ENCODE data around the gene ADD1.

Gene ADD1

DNA sequence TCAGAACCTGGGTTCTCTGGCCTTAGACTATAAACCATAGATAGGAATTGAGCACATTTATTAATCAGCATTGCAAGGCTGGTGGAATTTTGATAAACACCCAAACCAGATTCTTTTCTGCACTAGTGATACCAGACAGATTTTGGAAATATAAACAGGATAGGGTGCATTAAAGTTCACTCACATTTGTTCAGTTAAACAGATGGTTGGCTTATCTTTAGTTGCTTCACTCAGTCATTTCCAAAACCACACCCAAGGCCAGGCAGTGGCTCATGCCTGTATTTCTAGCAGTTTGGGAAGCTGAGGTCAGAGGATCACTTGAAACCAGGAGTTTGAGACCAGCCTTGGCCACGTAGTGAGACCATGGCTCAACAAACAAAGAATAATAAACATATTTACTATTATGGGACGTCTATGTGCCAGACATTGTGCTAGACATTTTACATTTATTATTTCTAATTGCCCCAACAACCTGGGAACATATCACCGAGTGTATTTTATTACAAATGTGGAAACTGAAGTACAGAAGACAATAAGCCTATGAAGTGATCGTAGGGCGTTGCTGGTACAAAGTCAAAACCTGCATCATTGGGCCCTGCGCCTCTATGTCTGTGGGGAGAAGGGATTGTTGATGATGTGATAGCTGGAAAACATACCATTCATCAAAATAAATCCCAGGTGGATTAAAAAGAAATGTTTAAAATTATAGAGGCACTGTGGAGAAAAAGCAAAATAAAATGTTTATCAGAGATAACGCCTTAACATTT is 15.0 kb downstream of the ADD1 start:
- H3K27ac ChIP-seq = peak overlapping the region; percentile 4 to 48
- TF ChIP-seq, protein P1, sequence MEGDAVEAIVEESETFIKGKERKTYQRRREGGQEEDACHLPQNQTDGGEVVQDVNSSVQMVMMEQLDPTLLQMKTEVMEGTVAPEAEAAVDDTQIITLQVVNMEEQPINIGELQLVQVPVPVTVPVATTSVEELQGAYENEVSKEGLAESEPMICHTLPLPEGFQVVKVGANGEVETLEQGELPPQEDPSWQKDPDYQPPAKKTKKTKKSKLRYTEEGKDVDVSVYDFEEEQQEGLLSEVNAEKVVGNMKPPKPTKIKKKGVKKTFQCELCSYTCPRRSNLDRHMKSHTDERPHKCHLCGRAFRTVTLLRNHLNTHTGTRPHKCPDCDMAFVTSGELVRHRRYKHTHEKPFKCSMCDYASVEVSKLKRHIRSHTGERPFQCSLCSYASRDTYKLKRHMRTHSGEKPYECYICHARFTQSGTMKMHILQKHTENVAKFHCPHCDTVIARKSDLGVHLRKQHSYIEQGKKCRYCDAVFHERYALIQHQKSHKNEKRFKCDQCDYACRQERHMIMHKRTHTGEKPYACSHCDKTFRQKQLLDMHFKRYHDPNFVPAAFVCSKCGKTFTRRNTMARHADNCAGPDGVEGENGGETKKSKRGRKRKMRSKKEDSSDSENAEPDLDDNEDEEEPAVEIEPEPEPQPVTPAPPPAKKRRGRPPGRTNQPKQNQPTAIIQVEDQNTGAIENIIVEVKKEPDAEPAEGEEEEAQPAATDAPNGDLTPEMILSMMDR (IDR thresholded peaks at IDR 0.05) = no peak
- H3K4me3 ChIP-seq = no peak overlapping the region
- DNase-seq (ENCODE audit: low spot score) = no peak

DNA sequence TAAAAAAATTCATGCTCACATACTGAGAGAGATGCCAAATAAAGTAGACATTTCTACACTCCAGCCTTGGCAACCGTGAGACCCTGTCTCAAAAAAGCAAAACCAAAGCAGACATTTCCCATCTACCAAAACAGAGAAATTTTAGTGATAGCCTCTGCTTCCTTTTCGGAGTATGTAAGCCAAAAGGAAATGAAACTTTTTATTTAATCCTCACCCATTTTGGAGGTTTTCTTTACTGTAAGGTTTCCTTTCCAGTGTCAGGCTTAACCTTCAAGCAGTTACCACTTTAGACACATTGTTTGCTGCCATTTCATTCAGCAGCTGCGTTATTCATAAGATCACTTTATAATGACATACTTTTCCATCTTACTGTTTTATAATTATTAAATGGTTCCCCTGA is 15.9 kb downstream of the ADD1 start:
- no peak for DNase-seq (ENCODE audit: low spot score)
- TF ChIP-seq, protein P1 (IDR thresholded peaks at IDR 0.05) = no peak
- Histone ChIP-seq H3K27ac (no peak overlapping the region), H3K4me3 (no peak overlapping the region)

DNA sequence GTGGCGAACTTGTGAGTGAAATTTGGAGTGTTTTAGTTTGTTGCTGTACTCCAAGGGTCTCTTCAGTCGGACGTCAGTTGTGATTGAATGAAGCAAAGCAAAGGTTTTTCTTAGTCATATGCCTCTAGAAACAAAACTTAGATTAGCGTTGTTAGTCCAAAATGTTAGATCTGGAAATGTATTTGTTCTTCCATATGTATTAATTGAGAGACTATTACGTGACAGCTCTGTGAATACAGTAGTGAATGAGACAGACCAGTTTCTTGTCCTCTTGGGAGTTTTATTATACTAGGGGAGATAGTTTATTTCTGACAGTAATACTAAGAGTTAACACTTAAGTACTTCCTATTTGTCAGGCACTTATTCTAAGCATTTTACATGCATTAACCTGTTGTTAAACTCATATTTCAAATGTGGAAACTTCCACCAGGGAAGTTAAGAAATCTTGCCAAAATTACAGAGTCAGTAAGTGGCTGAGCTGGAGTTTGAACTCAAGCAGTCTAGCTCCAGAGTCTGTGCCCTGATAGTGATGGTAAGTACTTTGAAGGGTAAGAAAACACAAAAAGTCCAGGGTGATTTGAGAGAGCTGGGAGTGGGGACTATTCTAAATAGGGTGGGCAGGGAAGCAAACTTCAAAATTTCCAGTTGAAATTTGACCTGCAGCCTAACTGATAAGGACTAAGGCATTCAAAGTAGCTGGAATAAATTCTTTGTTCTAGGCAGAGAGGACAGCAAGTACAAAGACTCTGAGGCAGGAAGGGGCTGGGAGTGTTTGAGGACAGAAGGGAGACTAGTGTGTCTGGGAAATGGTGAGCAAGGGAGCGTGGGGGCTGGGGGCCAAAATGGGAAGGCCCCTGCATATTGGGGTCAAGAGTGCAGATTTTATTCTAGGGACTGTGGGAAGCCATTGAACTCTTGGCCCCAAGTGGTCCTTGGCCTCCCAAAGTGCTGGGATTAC is 17.0 kb downstream of the ADD1 start:
- no peak for DNase-seq (ENCODE audit: low spot score)
- TF ChIP-seq, protein P1 (IDR thresholded peaks at IDR 0.05) = no peak
- Histone ChIP-seq H3K4me3 (no peak overlapping the region), H3K27ac (peak overlapping the region in 1 of 2 donors; percentile 52)

DNA sequence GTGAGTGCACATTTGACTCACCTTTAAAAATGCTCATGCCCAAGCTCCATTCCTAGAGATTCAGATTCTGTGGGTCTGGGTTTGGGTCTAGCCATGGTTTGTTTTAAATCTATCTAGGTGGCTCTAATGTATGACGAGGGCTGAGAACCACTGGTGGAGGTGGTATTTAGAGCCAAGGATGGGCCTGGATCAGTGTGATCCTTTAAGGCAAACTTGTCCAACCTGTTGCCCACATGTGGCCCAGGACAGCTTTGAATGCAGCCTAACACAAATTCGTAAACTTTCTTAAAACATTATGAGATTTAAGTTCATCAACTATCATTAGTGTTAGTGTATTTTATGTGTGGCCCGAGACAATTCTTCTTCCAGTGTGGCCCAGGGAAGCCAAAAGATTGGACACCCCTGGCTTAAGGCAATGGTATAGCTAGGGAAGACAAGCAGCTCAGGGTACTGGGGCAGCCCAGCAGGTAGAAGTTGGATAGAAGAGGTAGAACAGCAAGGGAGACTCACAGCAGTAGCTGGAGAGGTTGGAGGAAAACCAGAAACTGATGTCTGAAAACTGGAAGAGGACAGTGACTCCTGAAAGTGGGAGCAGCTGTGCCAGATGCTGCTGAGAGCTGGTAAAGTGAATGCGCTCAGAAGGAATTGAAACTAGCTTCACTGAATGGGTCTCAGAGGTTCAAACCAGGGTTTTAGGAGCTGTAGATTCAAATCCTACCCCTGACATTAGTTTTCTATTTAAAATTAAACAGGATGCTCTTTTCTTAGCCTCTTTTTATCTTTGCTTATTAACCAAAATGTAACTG is 18.2 kb downstream of the ADD1 start:
- Histone ChIP-seq H3K27ac (peak overlapping the region in 1 of 2 donors; percentile 52), H3K4me3 (peak overlapping the region; percentile 20)
- no peak for DNase-seq (ENCODE audit: low spot score)
- TF ChIP-seq, protein P1 (IDR thresholded peaks at IDR 0.05) = no peak

DNA sequence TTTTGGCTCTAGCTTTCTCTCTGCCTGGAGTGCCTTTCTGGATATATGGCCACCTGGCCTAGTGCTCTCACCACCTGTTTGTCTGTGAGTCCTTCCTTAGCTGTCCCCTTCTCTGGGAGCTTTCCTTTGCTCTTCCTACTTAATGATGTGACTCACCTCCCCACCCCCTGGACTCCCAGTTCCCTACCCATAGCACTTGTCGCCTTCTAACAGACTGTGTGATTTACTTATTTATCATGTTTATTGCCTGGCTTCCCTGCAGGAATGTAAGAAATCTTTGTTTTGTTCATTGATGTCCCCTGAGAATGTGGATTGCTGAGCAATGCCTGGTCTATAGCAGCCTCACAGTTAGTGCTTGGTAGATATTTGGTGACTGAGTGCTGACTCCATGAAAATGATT is 18.9 kb downstream of the ADD1 start:
- H3K27ac ChIP-seq = peak overlapping the region in 1 of 2 donors; percentile 52

DNA sequence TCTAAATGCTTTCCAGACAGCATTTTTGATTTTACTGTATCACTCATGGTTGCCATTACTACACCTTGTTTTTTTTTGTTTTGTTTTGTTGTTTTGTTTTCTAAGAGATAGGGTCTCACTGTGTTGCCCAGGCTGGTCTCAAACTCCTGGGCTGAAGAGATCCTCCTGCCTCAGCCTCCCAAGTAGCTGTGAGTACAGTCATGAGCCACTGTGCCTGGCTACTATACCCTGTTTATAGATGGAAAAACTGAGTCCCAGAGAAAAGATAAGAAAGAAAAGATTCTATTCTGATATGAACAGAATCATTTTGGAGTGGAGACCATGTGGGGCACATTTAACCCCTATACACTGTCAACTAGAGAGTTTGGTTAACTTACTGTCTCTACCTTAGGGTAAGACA is 20.0 kb downstream of the ADD1 start:
- H3K4me3 ChIP-seq = no peak overlapping the region
- TF ChIP-seq, protein P1 (IDR thresholded peaks at IDR 0.05) = no peak
- no peak for DNase-seq (ENCODE audit: low spot score)
- H3K27ac ChIP-seq = no peak overlapping the region

More for the DNA sequence above, 18.9 kb downstream of the ADD1 start:
- TF ChIP-seq, protein P1 (IDR thresholded peaks at IDR 0.05) = no peak
- no peak for DNase-seq (ENCODE audit: low spot score)
- H3K4me3 ChIP-seq = peak overlapping the region; percentile 20
